ENCODE measurements around the gene CPEB3.
A peak's percentile ranks its signal among the peaks of the same experiment; 100 is the strongest.

Gene CPEB3

GRCh38 chr10:92103376-92104090 is 187.3 kb downstream of the CPEB3 start:
- DNase-seq (ENCODE audit: low read depth in 2 of 2): peak in 1 of 2 experiments; percentile 26

- no peak for DNase-seq (ENCODE audit: low read depth in 2 of 2)
These were observed 188.2 kb downstream of the CPEB3 start for GRCh38 chr10:92102601-92103213.

- no peak for DNase-seq (ENCODE audit: low read depth in 2 of 2)
These were observed 195.9 kb downstream of the CPEB3 start for GRCh38 chr10:92094960-92095359.

DNA sequence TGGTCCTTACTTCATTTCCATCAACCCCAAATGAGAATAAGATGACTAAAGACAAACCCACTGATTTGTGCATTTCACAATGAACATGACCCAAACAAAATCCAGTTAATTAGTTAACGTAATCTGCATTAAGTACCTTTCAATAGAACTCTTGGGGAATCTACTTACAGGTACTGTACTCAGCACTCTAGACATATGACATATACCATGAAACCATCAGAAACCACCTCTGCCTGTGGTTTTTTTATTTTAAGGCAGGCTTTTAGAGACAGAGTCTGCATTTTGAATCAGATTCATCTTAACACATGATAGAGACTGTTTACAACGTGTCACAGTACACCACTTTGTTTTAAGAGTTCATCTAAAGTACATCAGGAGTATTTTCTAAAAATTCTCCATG is 198.9 kb downstream of the CPEB3 start:
- DNase-seq (ENCODE audit: low read depth in 2 of 2): no peak

GRCh38 chr10:92087750-92088395 is 203.0 kb downstream of the CPEB3 start:
- peak; percentile 64 to 67 for DNase-seq (ENCODE audit: low read depth in 2 of 2)

- DNase-seq (ENCODE audit: low read depth in 2 of 2): no peak
These were observed 208.1 kb downstream of the CPEB3 start for GRCh38 chr10:92082583-92083280.

DNA sequence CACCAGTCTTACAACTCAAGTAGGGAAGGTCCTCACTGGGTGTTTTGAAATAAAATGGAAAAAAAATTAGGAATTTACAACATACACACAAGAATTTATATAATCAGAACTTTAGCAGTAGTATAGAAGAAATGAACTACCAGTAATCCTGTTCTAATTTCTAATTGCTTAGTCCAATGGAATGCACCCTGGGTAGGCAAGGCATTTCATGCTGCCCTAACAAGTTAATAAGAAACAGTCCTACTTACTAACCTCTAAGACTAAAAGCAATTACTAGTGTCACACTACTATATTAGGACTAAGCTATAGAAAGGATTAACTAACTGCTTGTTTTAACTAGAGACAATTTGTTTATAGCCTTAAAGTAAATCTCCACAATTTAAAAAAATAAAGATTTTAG is 209.2 kb downstream of the CPEB3 start:
- DNase-seq (ENCODE audit: low read depth in 2 of 2): peak; percentile 29 to 40

- no peak for DNase-seq (ENCODE audit: low read depth in 2 of 2)
These were observed 210.6 kb downstream of the CPEB3 start for GRCh38 chr10:92080244-92080643.

DNA sequence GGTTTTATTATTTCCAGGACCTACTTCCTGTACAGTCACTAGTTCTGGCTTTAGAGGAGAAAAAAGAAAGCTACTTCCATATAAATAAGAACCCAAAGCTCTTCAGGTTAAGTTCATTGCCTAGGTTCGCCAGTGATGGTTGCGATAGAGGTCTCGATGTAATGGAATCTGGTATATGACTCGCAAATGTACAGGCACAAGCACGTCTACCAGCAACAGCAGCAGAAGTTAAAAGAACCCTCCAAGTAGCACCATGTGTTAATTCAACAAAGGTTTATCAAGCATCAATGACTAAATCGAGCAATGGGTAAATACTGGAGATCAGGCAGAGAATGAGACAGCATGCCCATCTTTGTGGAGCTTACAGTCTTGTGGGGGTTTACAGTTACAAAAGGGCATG is 211.9 kb downstream of the CPEB3 start:
- no peak for DNase-seq (ENCODE audit: low read depth in 2 of 2)

DNA sequence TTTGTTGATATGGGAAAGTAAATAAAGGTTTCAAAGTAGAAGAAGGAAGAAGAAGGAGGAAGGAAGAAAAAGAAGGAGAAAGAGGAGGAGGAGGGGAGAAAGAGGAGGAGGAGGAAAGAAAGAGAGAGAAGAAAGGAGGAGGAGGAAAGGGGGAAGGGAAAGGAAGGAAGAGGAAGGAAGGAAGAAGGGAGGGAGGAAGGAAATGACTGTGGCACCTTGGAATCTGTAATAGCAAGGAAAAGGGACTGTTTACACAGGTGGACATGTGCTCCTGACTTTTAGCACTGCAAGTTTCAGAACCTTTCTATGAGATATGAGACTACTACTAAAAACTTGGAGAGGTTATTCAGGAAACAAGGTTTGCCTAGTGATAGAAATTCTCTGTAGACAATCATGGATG is 214.2 kb downstream of the CPEB3 start:
- DNase-seq (ENCODE audit: low read depth in 2 of 2): no peak

GRCh38 chr10:92075829-92076228 is 215.0 kb downstream of the CPEB3 start:
- DNase-seq (ENCODE audit: low read depth in 2 of 2): no peak

GRCh38 chr10:92074126-92074887 is 216.6 kb downstream of the CPEB3 start:
- DNase-seq (ENCODE audit: low read depth in 2 of 2): no peak

DNA sequence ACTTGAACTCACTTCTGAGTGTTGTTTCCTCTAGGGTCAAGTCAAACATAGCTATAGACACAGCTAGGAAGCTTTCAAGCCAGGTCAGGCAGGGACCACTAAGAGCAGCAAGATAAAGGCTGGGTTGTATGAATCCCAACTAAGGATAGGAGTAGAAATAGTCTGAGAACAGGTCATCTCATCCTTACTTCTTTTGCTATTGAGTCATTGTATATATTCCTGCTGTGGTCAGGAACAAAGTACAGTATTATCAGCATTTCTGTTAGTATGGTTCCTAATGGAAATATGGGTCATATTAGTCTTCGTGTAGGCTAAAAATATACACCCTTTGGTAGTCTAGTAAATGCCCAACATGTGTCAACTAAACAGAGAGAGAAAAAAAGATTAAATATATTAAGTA is 222.0 kb downstream of the CPEB3 start:
- no peak for DNase-seq (ENCODE audit: low read depth in 2 of 2)

- no peak for DNase-seq (ENCODE audit: low read depth in 2 of 2)
These were observed 224.5 kb downstream of the CPEB3 start for GRCh38 chr10:92066386-92066785.

DNA sequence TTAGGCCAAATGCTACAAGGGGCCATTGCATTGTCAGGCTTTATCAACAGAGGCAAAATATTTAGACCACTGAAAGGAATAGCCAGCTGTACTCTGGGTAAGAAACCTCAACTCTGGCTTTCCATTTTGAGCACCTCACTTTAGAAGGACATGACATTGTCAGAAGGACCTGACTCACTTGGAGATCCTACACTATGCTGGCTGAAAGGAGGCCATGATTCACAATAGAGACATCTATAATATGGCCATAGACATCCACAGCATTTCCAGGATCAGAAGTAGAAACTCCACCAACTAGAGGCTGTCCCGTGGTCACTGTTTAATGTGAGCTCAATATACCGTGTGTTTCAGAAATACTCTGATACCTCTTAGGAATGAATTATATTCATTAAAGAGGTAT is 226.4 kb downstream of the CPEB3 start:
- no peak for DNase-seq (ENCODE audit: low read depth in 2 of 2)

GRCh38 chr10:92062273-92062672 is 228.6 kb downstream of the CPEB3 start:
- no peak for DNase-seq (ENCODE audit: low read depth in 2 of 2)

GRCh38 chr10:92054807-92055206 is 236.1 kb downstream of the CPEB3 start:
- DNase-seq (ENCODE audit: low read depth in 2 of 2): no peak

DNA sequence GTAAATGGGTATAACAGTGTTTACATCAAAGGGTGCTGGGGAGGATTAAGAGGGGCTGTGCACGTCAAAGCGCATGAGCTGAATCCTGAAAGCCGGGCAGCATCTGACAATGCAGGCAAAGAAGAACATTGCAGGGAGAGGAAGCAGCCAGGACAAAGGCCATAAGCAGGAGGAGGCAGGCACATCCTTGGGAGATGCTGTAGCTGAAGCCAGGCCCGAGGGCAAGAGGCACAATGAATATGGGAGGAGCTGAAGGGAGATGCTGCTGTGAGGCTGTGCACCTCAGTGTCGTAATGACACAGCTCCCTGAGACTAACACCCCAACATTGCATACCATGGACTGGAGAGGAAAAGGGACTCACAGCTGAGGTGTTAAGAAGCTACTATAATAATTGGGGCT is 238.1 kb downstream of the CPEB3 start:
- no peak for DNase-seq (ENCODE audit: low read depth in 2 of 2)

DNA sequence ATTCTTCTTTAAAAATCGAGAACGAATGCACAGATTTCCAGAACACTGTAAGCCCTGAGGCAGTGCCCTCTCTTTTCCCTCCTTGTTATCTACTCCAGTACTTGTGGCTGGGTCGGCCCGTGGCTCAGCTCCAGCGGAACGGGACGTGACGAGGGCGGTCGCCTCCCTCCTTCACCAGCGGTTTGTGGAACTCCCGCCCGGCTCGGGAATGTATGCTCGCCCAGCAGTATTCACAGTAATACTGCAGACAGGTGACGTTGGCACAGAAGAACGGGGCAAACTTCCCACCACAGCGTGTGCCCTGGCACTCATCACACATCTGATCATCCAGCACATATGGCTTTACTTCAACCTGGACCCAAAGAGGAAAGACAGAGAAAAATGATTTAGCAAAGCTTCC is 238.8 kb downstream of the CPEB3 start:
- DNase-seq (ENCODE audit: low read depth in 2 of 2): no peak

GRCh38 chr10:92047215-92047614 is 243.7 kb downstream of the CPEB3 start:
- no peak for DNase-seq (ENCODE audit: low read depth in 2 of 2)

GRCh38 chr10:92045641-92046106 is 245.2 kb downstream of the CPEB3 start:
- no peak for DNase-seq (ENCODE audit: low read depth in 2 of 2)

DNA sequence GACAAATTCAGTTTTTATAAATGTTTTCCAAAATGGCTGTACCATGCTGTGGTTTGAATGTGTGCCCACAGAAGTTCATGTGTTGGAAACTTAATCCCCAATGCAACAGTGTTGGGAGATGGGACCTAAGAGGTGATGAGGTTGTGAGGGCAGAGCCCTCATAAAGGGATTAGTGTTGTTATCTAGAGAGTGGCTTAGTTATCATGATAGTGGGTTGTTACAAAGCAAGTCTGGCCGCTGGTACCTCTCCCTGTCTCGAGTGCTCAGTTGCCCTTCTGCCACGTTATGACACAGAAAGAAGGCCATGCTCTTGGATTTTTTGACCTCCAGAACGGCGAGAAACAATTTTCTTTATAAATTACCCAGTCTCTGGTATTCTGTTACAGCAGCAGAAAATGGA is 248.3 kb downstream of the CPEB3 start:
- no peak for DNase-seq (ENCODE audit: low read depth in 2 of 2)

Data from fibroblast of skin of left quadriceps (primary cell).